K562 (cell line): ENCODE data around the gene SIDT2. TPM values are rescaled to one million over a fixed set of nuclear protein-coding genes. Genes with fewer than 3 reads are reported as not detected.

Experiments used
- CBX5 ChIP-seq: IDR thresholded peaks from 2 replicates; pipeline ENCODE4 v1.6.1; 2014; ENCODE audit warnings: low read depth, borderline replicate concordance
- CHAMP1 ChIP-seq: fragments of 450-650 bp; IDR thresholded peaks from 2 replicates; pipeline ENCODE4 v1.6.1; 2016; ENCODE audit warnings: mild to moderate bottlenecking
- FOXA1 ChIP-seq: fragments of 450-650 bp; IDR thresholded peaks from 2 replicates; pipeline ENCODE4 v1.6.1; 2016; ENCODE audit warnings: mild to moderate bottlenecking, borderline replicate concordance
- GATAD2A ChIP-seq: fragments of 450-650 bp; IDR thresholded peaks from 2 replicates; pipeline ENCODE4 v1.6.1; 2017
- HLTF ChIP-seq: fragments of 450-650 bp; IDR thresholded peaks from 2 replicates; pipeline ENCODE4 v1.6.1; 2016
- IRF2 ChIP-seq: sonication (generic); formaldehyde crosslinking; IDR thresholded peaks from 2 replicates; pipeline ENCODE4 v1.8.1; 2022; ENCODE audit warnings: mild to moderate bottlenecking, missing genetic modification reagents
- KHSRP ChIP-seq: fragments of 450-650 bp; IDR thresholded peaks from 2 replicates; pipeline ENCODE4 v1.6.1; 2017
- MAFG ChIP-seq: fragments of 450-650 bp; conservative IDR thresholded peaks from 2 replicates; pipeline ENCODE4 v1.6.1; 2016; ENCODE audit warnings: missing genetic modification characterization, missing compliant biosample characterization
- MAFK ChIP-seq: IDR thresholded peaks from 2 replicates; pipeline ENCODE4 v1.6.1; 2011; ENCODE audit warnings: low read length, improper control_type of control experiment
- MXD1 ChIP-seq: fragments of 250-450 bp; sonication (Bioruptor Pico); IDR thresholded peaks from 2 replicates; pipeline ENCODE4 v1.8.0; 2021; ENCODE audit warnings: borderline replicate concordance, mild to moderate bottlenecking, moderate library complexity; ENCODE audit not compliant: poor library complexity, severe bottlenecking
- SMARCE1 ChIP-seq: fragments of 450-650 bp; IDR thresholded peaks from 2 replicates; pipeline ENCODE4 v1.7.1; 2016; ENCODE audit warnings: mild to moderate bottlenecking
- ZBTB34 ChIP-seq: fragments of 250-450 bp; sonication (Bioruptor Pico); IDR thresholded peaks from 2 replicates; pipeline ENCODE4 v1.8.0; 2021; ENCODE audit warnings: mild to moderate bottlenecking, moderate library complexity
- ZBTB7A ChIP-seq: IDR thresholded peaks from 2 replicates; pipeline ENCODE4 v1.6.1; 2011; ENCODE audit warnings: low read depth, mild to moderate bottlenecking, low read length, moderate library complexity, borderline replicate concordance; ENCODE audit not compliant: control insufficient read depth
- ZNF124 ChIP-seq: sonication (generic); formaldehyde crosslinking; IDR thresholded peaks from 2 replicates; pipeline ENCODE4 v1.8.1; 2022; ENCODE audit warnings: missing genetic modification reagents
- ZNF217 ChIP-seq: sonication (generic); formaldehyde crosslinking; IDR thresholded peaks from 2 replicates; pipeline ENCODE4 v1.8.0; 2022; ENCODE audit warnings: mild to moderate bottlenecking, missing genetic modification reagents
- ZNF239 ChIP-seq: fragments of 250-450 bp; sonication (Bioruptor Pico); IDR thresholded peaks from 2 replicates; pipeline ENCODE4 v1.4.0; 2020; ENCODE audit warnings: mild to moderate bottlenecking
- ZNF274 ChIP-seq: IDR thresholded peaks from 2 replicates; pipeline ENCODE4 v1.6.1; 2011; ENCODE audit warnings: low read depth, mild to moderate bottlenecking, low read length, moderate library complexity, borderline replicate concordance
- ZNF3 ChIP-seq: fragments of 250-450 bp; sonication (Bioruptor Pico); IDR thresholded peaks from 2 replicates; pipeline ENCODE4 v1.5.0; 2021; ENCODE audit warnings: mild to moderate bottlenecking, moderate library complexity
- ZNF324 ChIP-seq: fragments of 250-450 bp; sonication (Bioruptor Pico); IDR thresholded peaks from 2 replicates; pipeline ENCODE4 v1.4.0; 2020; ENCODE audit warnings: mild to moderate bottlenecking
- ZNF398 ChIP-seq: fragments of 250-450 bp; sonication (Bioruptor Pico); IDR thresholded peaks from 2 replicates; pipeline ENCODE4 v1.8.0; 2021; ENCODE audit warnings: moderate library complexity, mild to moderate bottlenecking, inconsistent platforms
- ZNF431 ChIP-seq: sonication (generic); formaldehyde crosslinking; IDR thresholded peaks from 2 replicates; pipeline ENCODE4 v1.8.0; 2022; ENCODE audit warnings: mild to moderate bottlenecking, missing genetic modification reagents
- polyA plus RNA-seq, 8 experiments: library from polyadenylated mRNA; depleted of rRNA in 4 of 8; stranded (reverse) in 5 of 8; unstranded in 3 of 8; fragments of >200 nt; fragmentation: Nextera tagmentation in 2 of 8; fragmentation: Illumina TruSeq in 1 of 8; extraction: Ambion mirVana in 2 of 8; extraction: Trizol in 1 of 8; gene quantifications; 2 replicates each; pipeline versions ENCODE4 v1.2.1 to v1.2.3, GENCODE V29; 2011 to 2014; ENCODE audit warnings: inconsistent platforms in 1 of 8, missing spikeins in 1 of 8
- total RNA-seq, 7 experiments: library from RNA; depleted of rRNA in 6 of 7; stranded (reverse); fragments of >200 nt in 6 of 7; fragmentation: Illumina TruSeq in 2 of 7; extraction: Trizol in 2 of 7; gene quantifications; 2 replicates each; pipeline versions ENCODE4 v1.2.1 to v1.2.3, GENCODE V29; 2011 to 2021; ENCODE audit warnings: low replicate concordance in 1 of 7
- TF ChIP-seq, protein P1 (sequence below): sonication (generic); formaldehyde crosslinking; IDR thresholded peaks from 2 replicates; pipeline ENCODE4 v1.9.0; 2022; ENCODE audit warnings: mild to moderate bottlenecking, missing genetic modification reagents

Gene SIDT2
- total and polyA plus RNA-seq, 9 of the 15 experiments (the other 6 are each of a cell fraction or from before 2014, with no cell fraction given), result 2.4 to 20.2 (median 6.5) TPM

GRCh38 chr11:117144477-117145392, 33.8 kb upstream of the SIDT2 start (continued):
- TF ChIP-seq ZNF398 (CRISPR knock-in tag) (no peak), ZNF431 (CRISPR knock-in tag) (no peak), ZBTB7A (peak; percentile 39; the same call in 1 of the 2 replicates), HLTF (no peak), ZNF324 (CRISPR knock-in tag) (no peak), ZNF217 (CRISPR knock-in tag) (no peak), CBX5 (no peak), MXD1 (no peak), ZBTB34 (no peak), ZNF3 (CRISPR knock-in tag) (no peak), SMARCE1 (peak; percentile 67; the same call in 1 of the 2 replicates), KHSRP (no peak), MAFG (tag) (no peak), ZNF274 (no peak), CHAMP1 (no peak), FOXA1 (no peak), ZNF239 (CRISPR knock-in tag) (no peak), MAFK (no peak), ZNF124 (CRISPR knock-in tag) (no peak), GATAD2A (no peak), IRF2 (CRISPR knock-in tag) (no peak)
- TF ChIP-seq, protein P1, sequence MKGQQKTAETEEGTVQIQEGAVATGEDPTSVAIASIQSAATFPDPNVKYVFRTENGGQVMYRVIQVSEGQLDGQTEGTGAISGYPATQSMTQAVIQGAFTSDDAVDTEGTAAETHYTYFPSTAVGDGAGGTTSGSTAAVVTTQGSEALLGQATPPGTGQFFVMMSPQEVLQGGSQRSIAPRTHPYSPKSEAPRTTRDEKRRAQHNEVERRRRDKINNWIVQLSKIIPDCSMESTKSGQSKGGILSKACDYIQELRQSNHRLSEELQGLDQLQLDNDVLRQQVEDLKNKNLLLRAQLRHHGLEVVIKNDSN, result no peak
